HFFc6 (cell line): ENCODE measurements around the gene WFDC6. TPM values are rescaled to one million over a fixed set of nuclear protein-coding genes. Genes with fewer than 3 reads are reported as not detected.

Source experiments
- DNase-seq: peaks from one replicate; pipeline ENCODE4 v3.0.0-alpha.2; 2018
- H3K27ac Mint-ChIP-seq: 2 replicates; pipeline ENCODE4 v1.8.0; 2020; ENCODE audit warnings: mild to moderate bottlenecking, mixed read lengths
- H3K27me3 Mint-ChIP-seq: 2 replicates; pipeline ENCODE4 v1.8.0; 2021; ENCODE audit warnings: mild to moderate bottlenecking, moderate library complexity, mixed read lengths; ENCODE audit not compliant: insufficient read depth
- H3K36me3 Mint-ChIP-seq: 2 replicates; pipeline ENCODE4 v1.8.0; 2021; ENCODE audit warnings: low read depth, mixed read lengths
- H3K4me1 Mint-ChIP-seq: 2 replicates; pipeline ENCODE4 v1.8.0; 2020; ENCODE audit warnings: low read depth, mixed read lengths
- H3K4me3 Mint-ChIP-seq: 2 replicates; pipeline ENCODE4 v1.8.0; 2020; ENCODE audit warnings: mild to moderate bottlenecking, moderate library complexity, mixed read lengths
- H3K9me3 Mint-ChIP-seq: 2 replicates; pipeline ENCODE4 v1.8.0; 2020; ENCODE audit warnings: mild to moderate bottlenecking, mixed read lengths
- total RNA-seq, 6 experiments: library from RNA; stranded (reverse); fragmentation: NEBNext Ultra II Directional; extraction: Animal tissue kit (Norgen Biotek cat#: 25700); gene quantifications; 2 replicates in 1 of 6; 3 replicates in 5 of 6; pipeline ENCODE4 v1.2.3, GENCODE V29; 2021
- TF ChIP-seq, protein P1 (sequence below): fragments of 200-600 bp; sonication (generic); IDR thresholded peaks from 2 replicates; pipeline ENCODE4 v1.5.0; 2021; ENCODE audit warnings: antibody characterized with exemption, mild to moderate bottlenecking

The WFDC6 gene
- total RNA-seq, 6 experiments from 2014 or later, result not detected

DNA sequence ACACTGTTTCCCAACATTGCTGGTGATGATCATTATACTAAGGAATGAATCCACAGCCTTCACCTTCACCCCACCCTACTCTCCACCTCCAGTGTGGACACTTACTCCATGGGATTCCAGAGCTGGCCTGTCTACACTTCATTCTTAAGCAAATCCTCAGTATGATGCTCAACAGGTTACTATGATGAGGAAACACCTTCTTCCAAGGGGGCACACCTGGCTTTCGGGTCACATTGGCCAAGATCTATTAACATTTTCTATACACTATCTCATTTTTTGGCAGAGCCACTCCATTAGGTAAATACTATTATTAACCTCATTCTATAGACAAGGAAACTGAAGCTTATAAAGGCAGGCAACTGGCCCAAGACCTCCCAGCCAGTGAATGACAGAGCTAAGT lies 15.9 kb upstream of the WFDC6 start:
- no peaks in the 10 kb centered on the region for H3K36me3 Mint-ChIP-seq
- H3K9me3 Mint-ChIP-seq, result no peaks in the 10 kb centered on the region
- DNase-seq, result no peak
- TF ChIP-seq, protein P1, sequence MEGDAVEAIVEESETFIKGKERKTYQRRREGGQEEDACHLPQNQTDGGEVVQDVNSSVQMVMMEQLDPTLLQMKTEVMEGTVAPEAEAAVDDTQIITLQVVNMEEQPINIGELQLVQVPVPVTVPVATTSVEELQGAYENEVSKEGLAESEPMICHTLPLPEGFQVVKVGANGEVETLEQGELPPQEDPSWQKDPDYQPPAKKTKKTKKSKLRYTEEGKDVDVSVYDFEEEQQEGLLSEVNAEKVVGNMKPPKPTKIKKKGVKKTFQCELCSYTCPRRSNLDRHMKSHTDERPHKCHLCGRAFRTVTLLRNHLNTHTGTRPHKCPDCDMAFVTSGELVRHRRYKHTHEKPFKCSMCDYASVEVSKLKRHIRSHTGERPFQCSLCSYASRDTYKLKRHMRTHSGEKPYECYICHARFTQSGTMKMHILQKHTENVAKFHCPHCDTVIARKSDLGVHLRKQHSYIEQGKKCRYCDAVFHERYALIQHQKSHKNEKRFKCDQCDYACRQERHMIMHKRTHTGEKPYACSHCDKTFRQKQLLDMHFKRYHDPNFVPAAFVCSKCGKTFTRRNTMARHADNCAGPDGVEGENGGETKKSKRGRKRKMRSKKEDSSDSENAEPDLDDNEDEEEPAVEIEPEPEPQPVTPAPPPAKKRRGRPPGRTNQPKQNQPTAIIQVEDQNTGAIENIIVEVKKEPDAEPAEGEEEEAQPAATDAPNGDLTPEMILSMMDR, result no peak
- no peaks in the 10 kb centered on the region for H3K4me1 Mint-ChIP-seq
- peaks cover 3% of the 10 kb centered on the region for H3K27me3 Mint-ChIP-seq
- H3K27ac Mint-ChIP-seq, result no peak overlapping the region
- no peak overlapping the region for H3K4me3 Mint-ChIP-seq

DNA sequence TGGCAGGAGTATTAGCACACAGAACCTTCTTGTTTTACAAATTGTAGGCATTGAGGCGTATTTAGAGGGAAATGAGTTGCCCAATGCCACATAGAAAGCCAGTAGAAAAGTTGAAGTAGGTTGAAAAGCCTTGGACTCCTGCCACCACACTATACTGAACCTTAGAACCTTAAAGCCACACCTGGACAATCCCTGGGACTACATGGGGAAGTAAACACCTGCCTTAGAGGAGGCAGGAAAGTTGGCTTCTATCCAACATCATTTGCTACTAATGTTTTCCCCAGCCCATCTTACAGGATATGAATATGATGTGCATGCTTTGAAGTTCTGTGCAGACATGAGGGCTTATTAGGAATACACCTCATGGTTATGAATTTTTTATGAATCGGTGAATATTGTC lies 13.2 kb upstream of the WFDC6 start:
- no peak overlapping the region for H3K27ac Mint-ChIP-seq
- peaks cover 12% of the 10 kb centered on the region for H3K27me3 Mint-ChIP-seq
- no peaks in the 10 kb centered on the region for H3K9me3 Mint-ChIP-seq

DNA sequence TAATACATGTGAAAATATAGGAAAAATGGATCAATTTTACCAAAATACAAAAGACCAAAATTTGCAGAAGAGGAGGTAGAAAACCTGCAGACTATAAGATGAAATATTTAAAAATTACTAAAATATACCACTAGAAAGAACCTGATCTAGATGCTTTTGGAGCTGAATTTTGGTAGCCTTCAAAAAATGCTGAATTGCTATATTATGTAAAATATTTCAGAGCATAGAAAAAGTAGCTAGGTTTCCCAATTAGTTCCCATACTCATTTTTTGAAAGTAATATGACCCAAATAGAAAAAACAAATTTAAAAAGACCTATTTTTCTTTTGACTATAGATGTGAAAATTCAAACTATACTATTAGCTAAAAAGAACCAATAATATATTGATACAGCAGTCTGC lies 11.5 kb upstream of the WFDC6 start:
- TF ChIP-seq, protein P1, result no peak
- H3K36me3 Mint-ChIP-seq, result no peaks in the 10 kb centered on the region

More for the DNA sequence above, 13.2 kb upstream of the WFDC6 start:
- Mint-ChIP-seq H3K4me1 (no peaks in the 10 kb centered on the region), H3K36me3 (no peaks in the 10 kb centered on the region), H3K4me3 (no peak overlapping the region)
- DNase-seq, result no peak
- TF ChIP-seq, protein P1, result no peak

DNA sequence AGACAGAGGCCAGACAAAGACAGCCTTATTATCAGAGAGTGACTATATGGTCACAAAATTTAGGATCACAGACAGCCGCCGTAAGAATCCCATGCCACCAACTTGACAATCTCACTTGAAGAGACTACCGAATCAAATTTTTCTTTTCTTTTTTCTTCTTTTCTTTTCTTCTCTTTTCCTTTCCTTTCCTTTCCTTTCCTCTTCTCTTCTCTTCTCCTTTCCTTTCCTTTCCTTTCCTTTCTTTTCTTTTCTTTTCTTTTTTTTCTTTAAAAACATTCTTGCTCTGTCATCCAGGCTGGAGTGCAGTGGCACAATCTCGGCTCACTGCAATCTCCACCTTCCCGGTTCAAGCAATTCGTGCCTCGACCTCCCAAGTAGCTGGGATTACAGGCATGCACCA lies 9.1 kb upstream of the WFDC6 start:
- peaks cover 11% of the 10 kb centered on the region for H3K27me3 Mint-ChIP-seq
- no peaks in the 10 kb centered on the region for H3K36me3 Mint-ChIP-seq
- TF ChIP-seq, protein P1, result no peak
- no peaks in the 10 kb centered on the region for H3K4me1 Mint-ChIP-seq
- no peak for DNase-seq
- H3K9me3 Mint-ChIP-seq, result no peaks in the 10 kb centered on the region
- H3K27ac Mint-ChIP-seq, result no peak overlapping the region
- H3K4me3 Mint-ChIP-seq, result no peak overlapping the region

More for the DNA sequence above, 11.5 kb upstream of the WFDC6 start:
- no peaks in the 10 kb centered on the region for H3K9me3 Mint-ChIP-seq
- no peak overlapping the region for H3K27ac Mint-ChIP-seq
- DNase-seq, result no peak
- no peaks in the 10 kb centered on the region for H3K4me1 Mint-ChIP-seq
- no peak overlapping the region for H3K4me3 Mint-ChIP-seq
- peaks cover 12% of the 10 kb centered on the region for H3K27me3 Mint-ChIP-seq

DNA sequence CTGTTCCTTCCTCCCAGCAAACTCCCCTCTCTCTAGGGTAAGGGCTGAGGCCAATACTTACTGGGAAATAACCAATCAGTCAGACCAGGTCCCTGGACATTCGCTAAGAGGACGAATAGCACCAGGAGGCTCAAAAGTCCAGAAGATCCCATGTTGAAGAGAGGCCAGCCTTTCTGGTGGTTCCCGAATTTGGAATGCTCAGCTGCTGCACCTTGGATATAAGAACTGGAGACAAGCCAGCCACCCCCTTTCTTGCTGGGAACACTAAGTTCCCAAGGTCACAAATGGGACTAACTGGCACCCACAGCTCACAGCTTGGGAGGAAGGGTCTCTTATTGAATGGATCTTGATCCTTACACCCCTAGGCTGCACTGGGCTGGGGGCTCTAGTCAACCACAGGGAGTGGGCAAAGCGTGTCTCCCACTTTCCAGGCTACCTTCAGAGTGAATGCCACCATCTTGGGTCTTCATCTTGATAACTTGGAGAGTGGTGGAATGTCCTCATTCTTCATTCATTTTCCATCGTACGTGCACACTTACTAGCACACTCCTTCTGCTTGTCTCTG lies 8.0 kb upstream of the WFDC6 start, which contains the start of gene EPPIN:
Gene EPPIN (minus strand): TSS at position 196 of the 565 bp plus-strand sequence. CDS start 44 bp downstream, at position 152.
- no peak for DNase-seq
- no peak within 1 kb of the TSS for H3K4me3 Mint-ChIP-seq
- peaks cover 11% of the 10 kb centered on the region for H3K27me3 Mint-ChIP-seq
- H3K4me1 Mint-ChIP-seq, result no peaks in the 10 kb centered on the region
- TF ChIP-seq, protein P1, result no peak
- H3K36me3 Mint-ChIP-seq, result no peaks in the 10 kb centered on the region
- H3K27ac Mint-ChIP-seq, result no peak within 1 kb of the TSS
- no peaks in the 10 kb centered on the region for H3K9me3 Mint-ChIP-seq
